C4-2B (cell line): ENCODE data around the gene FYCO1.

Experiments used
- ZFX ChIP-seq: fragments of 450-650 bp; IDR thresholded peaks from 2 replicates; pipeline ENCODE4 v1.6.1; 2017
- TF ChIP-seq, protein P1 (sequence below): fragments of 450-650 bp; conservative IDR thresholded peaks from 2 replicates; pipeline ENCODE4 v1.5.1; 2017; ENCODE audit warnings: mild to moderate bottlenecking

DNA sequence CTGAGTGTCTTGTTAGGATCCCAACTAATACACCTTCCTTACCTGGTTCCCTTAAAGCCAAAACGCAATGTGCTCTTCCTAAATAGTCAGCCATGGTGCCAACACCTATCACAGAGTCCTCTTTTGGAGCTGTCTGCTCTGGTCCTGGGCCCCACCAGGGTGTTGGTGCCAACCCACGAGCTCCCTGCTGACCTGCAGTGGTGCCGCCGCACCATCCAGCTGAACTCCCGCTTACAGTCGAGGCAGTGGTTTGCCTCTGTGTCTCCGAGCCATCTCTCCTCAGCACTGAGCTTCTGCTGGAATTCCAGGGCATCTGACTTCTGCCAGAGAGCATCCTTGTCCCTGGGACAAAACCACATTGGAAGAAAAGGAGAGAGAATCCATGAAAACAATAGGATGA lies 36.4 kb downstream of the FYCO1 start:
- TF ChIP-seq, protein P1, sequence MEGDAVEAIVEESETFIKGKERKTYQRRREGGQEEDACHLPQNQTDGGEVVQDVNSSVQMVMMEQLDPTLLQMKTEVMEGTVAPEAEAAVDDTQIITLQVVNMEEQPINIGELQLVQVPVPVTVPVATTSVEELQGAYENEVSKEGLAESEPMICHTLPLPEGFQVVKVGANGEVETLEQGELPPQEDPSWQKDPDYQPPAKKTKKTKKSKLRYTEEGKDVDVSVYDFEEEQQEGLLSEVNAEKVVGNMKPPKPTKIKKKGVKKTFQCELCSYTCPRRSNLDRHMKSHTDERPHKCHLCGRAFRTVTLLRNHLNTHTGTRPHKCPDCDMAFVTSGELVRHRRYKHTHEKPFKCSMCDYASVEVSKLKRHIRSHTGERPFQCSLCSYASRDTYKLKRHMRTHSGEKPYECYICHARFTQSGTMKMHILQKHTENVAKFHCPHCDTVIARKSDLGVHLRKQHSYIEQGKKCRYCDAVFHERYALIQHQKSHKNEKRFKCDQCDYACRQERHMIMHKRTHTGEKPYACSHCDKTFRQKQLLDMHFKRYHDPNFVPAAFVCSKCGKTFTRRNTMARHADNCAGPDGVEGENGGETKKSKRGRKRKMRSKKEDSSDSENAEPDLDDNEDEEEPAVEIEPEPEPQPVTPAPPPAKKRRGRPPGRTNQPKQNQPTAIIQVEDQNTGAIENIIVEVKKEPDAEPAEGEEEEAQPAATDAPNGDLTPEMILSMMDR, result no peak
- TF ChIP-seq ZFX, result no peak
